HTERT RPE-1 (cell line): ENCODE measurements around the gene MGA.

Source experiments
- in situ Hi-C: fragments of 300-500 bp; cut with MboI; formaldehyde crosslinking; loops from 4 replicates; pipeline ENCODE4 v1.14.3; 2020; ENCODE audit warnings: low sequenced_read_pairs

MGA gene

DNA sequence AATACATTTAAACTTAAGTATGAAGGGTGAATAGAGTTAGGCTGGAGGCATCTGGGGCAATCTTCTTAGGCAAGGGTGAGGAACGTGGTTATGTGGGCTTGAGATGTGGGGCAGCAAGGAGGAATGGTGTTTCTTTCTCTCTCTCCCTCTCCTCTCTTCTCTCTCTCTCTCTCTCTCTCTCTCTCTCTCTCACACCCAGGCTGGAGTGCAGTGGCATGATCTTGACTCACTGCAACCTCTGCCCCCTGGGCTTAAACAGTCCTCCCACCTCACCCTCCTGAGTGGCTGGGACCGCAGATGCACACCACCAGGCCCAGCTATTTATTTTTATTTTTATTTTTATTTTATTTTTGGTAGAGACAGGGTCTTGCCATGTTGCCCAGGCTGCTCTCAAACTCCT is 4.0 kb upstream of the MGA start:
- in situ Hi-C loops: no loop called here

GRCh38 chr15:41658689-41659088 is 1.5 kb upstream of the MGA start:
- in situ Hi-C loops: no loop called here

- in situ Hi-C loops: no loop called here
These were observed 1.0 kb upstream of the MGA start for GRCh38 chr15:41659190-41659589.

DNA sequence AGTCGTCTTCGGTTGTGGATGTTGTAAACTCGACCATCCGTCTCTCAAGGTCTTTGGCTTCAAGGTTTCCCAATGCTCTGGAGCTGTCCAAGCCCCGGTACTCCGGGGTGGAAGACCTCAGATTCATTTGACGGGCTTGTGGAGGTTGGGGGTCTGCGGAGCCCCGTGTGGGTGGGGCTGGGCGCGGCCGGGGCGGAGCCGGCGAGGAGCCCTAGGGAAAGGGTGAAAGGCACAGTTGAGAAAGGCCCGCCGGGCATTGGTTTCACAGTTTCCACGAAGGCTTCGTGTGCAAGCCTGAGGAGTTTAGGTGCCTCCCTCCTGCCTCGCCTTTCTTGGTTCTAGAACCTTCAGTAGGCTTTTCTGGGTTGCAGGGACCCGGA is 360 bp upstream of the MGA start:
- in situ Hi-C loops: no loop called here

- in situ Hi-C loops: no loop called here
These were observed 893 bp downstream of the MGA start for GRCh38 chr15:41661078-41661517.

- in situ Hi-C loops: no loop called here
These were observed 1.5 kb downstream of the MGA start for GRCh38 chr15:41661518-41662225.

GRCh38 chr15:41666353-41666920 is 6.2 kb downstream of the MGA start:
- in situ Hi-C loops: no loop called here

DNA sequence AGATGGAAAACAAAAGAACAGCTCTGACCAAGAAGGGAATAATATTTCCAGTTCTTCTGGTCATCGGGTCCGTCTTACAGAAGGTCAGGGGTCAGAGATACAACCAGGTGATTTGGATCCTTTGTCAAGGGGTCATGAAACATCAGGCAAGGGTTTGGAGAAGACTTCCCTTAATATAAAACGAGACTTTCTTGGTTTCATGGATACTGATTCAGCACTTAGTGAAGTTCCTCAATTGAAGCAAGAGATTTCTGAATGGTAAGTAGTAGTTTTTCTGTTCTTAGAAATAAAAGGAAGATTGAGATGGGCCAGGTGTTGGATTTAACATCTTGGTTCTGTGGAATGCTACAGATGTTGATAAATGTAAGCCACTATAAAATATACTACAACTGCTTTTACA is 9.5 kb downstream of the MGA start:
- in situ Hi-C loops: no loop called here

GRCh38 chr15:41671656-41672648 is 11.7 kb downstream of the MGA start:
- in situ Hi-C loops: no loop called here

DNA sequence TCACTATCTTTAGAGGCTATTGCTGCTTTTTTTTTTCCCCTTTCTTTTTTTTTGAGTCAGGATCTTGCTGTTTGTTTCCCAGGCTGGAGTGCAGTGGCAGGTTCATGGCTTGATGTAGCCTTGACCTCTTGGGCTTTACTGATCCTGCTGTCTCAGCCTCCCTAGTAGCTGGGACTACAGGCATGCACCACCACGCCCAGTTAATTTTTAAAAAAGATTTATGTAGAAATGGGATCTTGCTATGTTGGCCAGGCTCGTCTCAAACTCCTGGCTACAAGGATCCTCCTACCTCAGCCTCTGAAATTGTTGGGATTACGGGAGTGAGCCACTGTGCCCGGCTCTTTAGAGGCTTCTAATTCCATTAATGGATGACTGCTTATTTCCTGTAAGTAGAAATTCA is 15.1 kb downstream of the MGA start:
- in situ Hi-C loops: no loop called here

DNA sequence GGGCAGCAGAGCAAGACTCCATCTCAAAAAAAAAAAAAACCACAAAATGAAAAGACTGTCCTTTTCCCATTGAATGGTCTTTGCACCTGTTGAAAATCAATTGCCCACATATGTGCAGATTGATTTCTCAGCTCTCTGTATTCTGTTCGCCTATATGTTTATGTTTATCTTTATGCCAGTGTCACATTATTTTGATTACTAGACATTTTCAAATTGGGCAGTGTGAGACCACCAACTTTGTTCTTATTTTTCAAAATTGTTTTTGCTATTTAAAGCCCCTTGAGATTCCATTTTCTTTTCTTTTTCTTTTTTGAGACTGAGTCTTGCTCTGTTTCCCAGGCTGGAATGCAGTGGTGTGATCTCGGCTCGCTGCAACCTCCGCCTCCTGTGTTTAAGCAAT is 18.5 kb downstream of the MGA start:
- in situ Hi-C loops: no loop called here

- in situ Hi-C loops: no loop called here
These were observed 23.8 kb downstream of the MGA start for GRCh38 chr15:41683955-41684354.

DNA sequence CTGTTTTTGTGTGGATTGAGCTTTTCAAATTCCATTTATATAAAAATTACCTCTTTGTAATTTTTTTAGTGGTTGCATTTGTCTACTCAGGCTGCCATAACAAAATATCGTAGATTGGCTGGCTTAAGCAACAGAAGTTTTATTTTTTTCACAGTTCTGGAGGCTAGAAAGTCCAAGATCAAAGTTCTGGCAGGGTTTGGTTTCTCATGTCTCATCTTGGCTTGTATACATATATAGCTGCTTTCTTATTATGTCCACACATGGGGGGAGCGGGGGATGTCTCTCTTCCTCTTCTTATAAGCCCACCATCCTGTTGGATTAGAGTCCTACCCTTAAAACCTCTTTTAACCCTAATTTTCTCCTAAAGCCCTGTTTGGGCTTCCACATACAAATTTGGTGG is 28.5 kb downstream of the MGA start:
- in situ Hi-C loops: no loop called here

GRCh38 chr15:41689083-41689482 is 28.9 kb downstream of the MGA start:
- in situ Hi-C loops: no loop called here

GRCh38 chr15:41689834-41690233 is 29.6 kb downstream of the MGA start:
- in situ Hi-C loops: no loop called here

DNA sequence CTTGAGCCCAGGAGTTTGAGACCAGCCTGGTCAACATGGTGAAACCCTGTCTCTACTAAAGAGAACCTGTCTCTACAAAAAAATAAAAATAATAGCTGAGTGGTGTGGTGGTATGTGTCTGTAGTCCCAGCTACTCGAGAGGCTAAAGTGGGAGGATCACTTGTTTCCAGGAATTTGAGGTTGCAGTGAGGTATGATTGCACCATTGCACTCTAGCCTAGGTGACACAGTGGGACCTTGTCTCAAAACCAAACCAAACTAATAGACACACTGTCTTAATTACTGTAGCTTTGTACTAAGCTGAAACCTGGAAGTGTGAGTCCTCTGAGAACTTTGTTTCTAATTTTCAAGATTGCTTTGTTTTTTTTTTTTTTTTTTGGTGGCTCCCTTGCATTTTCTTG is 30.4 kb downstream of the MGA start:
- in situ Hi-C loops: no loop called here

- in situ Hi-C loops: no loop called here
These were observed 31.3 kb downstream of the MGA start for GRCh38 chr15:41691471-41691870.

DNA sequence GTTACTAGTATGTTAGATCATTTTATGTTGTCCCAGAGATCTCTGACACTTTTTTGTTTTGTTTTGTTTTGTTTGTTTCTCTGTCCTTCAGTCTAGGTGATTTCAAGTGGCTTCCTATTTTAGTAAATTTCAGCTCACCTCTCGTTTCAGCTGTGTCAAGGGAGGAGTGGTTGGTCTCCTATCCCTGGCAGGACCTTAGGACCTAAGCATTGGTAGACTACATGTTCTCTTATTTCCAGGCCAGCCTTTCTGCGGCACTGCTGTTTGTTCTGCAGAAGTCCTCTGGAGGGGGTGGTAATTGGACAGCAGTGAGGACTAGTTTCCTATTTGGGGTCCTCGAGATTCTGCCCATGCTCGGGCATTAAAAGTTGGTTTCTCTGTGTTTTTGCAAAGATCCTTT is 31.8 kb downstream of the MGA start:
- in situ Hi-C loops: no loop called here

DNA sequence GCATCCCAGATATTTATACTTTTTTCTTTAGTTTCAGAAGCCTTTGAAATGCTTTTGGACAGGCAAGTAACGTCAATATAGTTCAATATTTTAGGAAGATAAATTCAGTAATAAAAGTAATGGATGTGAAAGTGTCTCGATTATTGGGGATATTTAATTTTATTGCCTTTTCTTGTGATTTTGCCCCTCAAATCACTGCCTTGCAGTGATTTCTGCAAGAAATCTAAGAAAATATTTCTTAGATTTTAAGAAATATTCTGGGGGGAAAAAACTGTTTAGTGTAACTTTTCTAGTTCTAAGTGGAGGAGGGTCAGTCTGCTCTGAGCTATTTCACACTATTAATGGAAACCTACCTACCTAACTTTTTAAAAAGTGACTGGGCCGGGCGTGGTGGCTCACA is 33.6 kb downstream of the MGA start:
- in situ Hi-C loops: no loop called here

- in situ Hi-C loops: no loop called here
These were observed 35.7 kb downstream of the MGA start for GRCh38 chr15:41695750-41696436.

DNA sequence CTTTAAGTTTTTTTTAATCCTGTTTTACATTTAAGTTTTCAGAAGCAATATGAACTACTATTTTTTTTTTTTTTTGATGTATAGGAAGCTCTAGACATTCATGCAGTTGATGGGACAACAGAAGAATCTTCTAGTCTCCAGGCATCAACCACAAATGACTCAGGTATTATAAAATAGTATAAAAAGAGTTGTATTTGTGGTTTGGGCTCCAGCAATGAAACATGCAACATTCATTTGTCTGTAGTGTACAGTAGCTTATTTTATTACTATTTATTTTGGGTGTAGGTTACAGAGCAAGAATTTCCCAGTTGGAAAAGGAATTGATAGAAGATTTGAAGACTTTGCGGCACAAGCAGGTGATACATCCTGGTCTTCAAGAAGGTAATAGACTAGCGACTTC is 38.6 kb downstream of the MGA start:
- in situ Hi-C loops: no loop called here
